Adipose tissue (tissue), 3 donors: ENCODE results near the gene SLC1A6. TPM values are rescaled to one million over a fixed set of nuclear protein-coding genes. Genes with fewer than 3 reads are reported as not detected.
"Not testable (repeated sequence)": the region's sequence is repeated elsewhere in the genome, so short reads cannot be mapped to it uniquely, and the experiment has no call there.

Source experiments
- H3K27ac ChIP-seq: one replicate; pipeline ENCODE4 v1.5.1; 2013; ENCODE audit warnings: low read depth, low read length
- WGBS, 3 donors: extraction: QIAGEN DNeasy Blood & Tissue Kit; methylation state at CpG; one replicate each; pipeline ENCODE4 v1.1.7; 2013; 5-methylcytosine and 5-hydroxymethylcytosine counted together
- polyA plus RNA-seq, 3 donors: library from polyadenylated mRNA; stranded (reverse); fragments of 200-250 nt; gene quantifications; one replicate each; pipeline ENCODE4 v1.2.3, GENCODE V29; 2013
- donor health status: healthy with polysubstance abuse.
- donor health status: Bipolar disorder and iron deficiency.
- donor health status: healthy.

Gene SLC1A6
- not detected for polyA plus RNA-seq

DNA sequence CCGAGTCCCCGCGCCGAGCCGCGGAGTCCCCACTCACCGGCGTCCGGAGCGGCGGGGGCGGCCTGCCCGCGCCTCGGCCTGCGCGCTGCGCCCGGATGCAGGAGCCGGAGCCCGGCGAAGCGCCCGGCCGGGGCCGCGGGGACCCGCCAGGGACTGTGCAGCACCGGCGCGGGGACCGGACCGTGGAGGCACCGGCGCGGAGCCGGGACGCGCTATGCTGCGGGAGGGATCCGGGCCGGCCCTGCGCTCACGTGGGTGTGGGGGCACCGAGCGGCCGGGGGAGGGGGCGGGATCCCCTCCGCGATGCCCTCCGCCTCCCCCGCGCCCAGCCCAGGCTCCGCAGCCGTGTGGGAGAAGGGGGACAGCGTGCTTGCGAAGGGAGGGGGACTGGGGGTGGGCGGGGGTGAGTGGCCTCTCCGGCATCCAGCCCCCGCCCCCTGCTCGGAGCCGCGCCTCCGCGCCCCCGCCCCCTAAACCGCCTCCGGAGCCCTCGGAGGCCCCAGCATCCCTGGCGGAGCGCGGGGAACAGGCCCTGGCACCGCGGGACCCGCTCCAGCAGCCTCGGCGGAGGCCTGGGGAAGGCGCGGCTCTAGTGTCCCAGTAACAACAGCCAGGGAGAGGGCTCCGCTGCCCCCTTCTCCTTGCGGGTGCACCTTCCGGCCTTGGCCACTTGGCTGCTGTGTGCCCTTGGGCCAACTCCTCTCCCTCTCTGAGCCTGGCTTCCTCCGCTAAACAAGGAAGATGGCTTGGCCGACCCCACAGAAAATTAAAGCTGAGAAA lies at the start of gene SLC1A6:
Gene SLC1A6, minus strand, starts transcription at position 389 of the 780 bp plus-strand sequence. CDS start 6,954 bp downstream, outside the sequence.
- WGBS, 3 donors = 0 to 1% (median 1%) methylated on average over 69 to 83 of the region's 84 CpGs
- H3K27ac ChIP-seq = no peak within 1 kb of the TSS

DNA sequence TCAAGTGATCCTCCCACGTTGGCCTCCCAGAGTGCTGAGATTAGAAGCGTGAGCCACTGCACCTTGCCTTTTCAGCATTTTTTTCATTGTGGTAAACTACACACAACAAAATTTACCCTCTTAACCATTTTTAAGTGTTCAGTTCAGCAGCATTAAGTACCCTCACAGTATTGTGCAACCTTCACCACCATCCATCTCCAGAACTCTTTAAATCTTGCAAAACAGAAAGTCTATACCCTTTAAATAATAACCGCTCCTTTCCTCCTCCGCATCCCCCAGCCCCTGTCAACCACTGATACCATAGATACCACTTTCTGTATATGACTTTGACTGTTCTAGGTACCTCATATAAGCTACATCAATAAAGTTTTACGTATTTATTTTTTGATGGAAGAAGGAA lies 48.8 kb upstream of the SLC1A6 start:
- 63 to 76% (median 67%) methylated on average over 5 of the region's 5 CpGs for WGBS, 3 donors
- H3K27ac ChIP-seq = no peak overlapping the region

DNA sequence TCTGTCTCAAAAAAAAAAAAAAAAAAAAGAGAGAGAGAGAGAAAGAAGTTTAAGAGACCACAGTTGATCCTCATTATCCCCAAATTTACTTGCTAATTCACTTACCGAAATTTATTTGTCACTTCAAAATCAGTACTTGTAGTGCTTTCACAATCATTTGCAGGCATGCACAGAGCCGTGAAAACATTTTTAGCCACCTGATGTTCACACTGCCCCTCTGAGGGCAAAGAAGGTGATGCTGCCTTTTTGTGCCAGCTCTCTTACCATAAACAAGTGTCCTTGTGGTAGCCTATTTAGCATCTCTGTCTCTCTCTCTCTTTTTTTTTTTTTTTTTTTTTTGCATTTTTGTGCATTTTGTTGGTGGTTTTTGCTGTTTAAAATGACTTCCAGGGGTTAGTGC lies 45.6 kb upstream of the SLC1A6 start:
- WGBS, 3 donors = 24 to 32% (median 31%) methylated on average over 2 of the region's 2 CpGs
- no peak overlapping the region for H3K27ac ChIP-seq

DNA sequence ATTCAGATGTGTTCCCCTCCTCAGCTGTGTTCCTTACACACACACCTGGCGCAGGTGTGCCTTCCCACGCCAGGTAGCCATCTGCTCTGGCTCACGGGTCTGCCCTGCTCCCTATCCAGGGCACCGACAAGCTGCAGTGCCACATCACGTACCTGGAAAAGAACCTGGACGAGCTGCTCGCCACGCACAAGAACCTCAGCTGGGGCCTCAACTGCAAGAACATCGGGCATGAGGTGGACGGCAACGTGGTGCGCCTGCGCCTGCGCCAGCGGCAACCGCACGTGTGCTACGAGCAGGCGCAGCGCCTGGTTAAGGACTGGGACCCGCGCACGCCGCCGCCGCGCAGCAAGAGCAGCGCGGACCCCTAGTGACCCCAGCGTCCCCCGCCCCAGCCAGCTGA lies 43.1 kb upstream of the SLC1A6 start:
- no peak overlapping the region for H3K27ac ChIP-seq
- WGBS, 3 donors = 13 to 24% (median 22%) methylated on average over 31 of the region's 31 CpGs

DNA sequence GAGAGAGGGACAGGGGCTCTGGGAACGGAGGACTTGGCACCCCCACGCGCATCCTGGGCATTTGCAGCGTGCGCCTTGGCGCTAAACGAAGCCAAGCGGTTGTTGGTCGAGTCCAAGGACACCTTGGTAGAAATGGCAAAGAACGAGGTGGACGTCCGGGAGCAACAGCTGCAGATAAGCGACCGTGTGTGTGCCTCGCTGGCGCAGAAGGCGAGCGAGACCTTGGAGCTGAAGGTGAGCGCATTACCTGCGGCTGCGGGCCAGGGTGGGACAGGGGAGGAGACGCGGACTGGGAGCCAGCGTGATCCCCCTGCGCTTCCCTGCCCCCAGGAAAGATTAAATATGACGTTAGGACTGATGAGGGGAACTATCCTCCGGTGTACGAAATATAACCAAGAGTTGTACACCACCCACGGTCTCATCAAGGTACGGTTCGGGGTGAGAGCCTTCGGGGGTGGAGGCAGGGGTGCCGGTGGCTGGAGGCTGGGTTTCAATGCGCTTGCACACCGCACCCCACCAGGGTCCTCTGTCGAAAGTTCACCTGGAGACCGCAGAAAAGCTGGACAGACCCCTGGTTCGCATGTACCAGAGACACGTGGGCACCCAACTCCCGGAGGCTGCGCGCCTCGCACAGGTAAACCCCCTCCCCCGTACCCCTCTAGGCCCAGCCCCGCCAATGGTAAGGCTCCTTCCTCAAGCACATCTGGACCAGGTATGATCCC lies 41.8 kb upstream of the SLC1A6 start:
- WGBS, 3 donors = 75 to 78% (median 77%) methylated on average over 44 to 45 of the region's 45 CpGs
- H3K27ac ChIP-seq = no peak overlapping the region

DNA sequence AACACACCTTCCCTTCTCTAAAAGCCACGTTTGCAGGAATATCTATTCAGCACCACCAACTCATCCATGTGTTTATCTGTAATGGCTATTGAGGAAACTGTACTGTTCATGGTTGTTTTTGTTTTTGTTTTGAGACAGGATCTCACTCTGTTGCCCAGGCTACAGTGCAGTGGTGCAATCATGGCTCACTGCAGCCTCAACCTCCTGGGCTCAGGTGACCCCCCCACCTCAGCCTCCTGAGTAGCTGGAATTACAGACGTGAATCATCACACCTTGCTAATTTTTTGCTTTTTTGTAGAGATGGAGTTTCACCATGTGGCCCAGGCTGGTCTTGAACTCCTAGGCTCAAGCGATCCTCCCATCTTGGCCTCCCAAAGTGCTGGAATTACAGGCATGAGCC lies 39.2 kb upstream of the SLC1A6 start:
- 63 to 67% (median 64%) methylated on average over 3 of the region's 3 CpGs for WGBS, 3 donors
- H3K27ac ChIP-seq = not testable (repeated sequence)

DNA sequence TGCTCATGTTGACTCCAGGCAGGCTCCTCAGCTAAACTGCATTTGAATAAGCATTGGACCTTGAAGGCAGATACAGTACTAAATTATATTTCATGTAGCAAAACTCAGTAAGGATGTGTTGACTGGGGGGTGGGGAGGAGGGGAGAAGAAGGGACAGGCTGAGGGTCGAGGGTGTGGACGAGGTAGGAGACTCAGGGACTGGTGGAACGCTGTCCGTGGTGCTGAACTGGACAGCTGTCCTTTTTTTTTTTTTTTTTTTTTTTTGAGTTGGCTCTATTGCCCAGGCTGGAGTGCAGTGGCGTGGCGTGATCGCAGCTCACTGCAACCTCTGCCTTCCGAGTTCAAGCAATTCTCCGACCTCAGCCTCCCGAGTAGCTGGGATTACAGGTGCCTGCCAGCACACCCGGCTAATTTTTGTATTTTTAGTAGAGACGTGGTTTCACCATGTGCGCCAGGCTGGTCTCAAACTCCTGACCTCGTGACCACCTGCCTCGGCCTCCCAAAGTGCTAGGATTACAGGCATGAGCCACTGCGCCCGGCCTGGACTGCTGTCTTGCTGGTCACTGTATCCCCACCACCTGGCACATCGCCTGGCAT lies 36.4 kb upstream of the SLC1A6 start:
- 35 to 39% (median 37%) methylated on average over 18 of the region's 18 CpGs for WGBS, 3 donors

DNA sequence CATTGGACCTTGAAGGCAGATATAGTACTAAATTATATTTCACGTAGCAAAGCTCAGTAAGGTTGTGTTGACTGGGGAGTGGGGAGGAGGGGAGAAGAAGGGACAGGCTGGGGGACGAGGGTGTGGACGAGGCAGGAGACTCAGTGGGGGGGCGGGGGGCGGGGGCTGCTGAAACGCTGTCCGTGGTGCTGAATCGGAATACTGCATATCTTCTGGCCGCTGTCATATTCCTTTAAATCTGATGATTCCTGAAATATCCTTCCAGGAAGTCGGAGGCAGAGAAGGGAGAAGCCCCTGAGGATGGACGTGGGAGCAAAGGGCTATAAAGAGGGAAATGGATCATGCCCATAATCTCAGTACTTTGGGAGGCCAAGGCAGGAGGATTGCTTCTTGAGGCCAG lies 34.9 kb upstream of the SLC1A6 start:
- H3K27ac ChIP-seq = no peak overlapping the region
- WGBS, 3 donors = 10 to 16% (median 14%) methylated on average over 9 to 11 of the region's 11 CpGs

More for the DNA sequence above, 36.4 kb upstream of the SLC1A6 start:
- H3K27ac ChIP-seq = no peak overlapping the region

DNA sequence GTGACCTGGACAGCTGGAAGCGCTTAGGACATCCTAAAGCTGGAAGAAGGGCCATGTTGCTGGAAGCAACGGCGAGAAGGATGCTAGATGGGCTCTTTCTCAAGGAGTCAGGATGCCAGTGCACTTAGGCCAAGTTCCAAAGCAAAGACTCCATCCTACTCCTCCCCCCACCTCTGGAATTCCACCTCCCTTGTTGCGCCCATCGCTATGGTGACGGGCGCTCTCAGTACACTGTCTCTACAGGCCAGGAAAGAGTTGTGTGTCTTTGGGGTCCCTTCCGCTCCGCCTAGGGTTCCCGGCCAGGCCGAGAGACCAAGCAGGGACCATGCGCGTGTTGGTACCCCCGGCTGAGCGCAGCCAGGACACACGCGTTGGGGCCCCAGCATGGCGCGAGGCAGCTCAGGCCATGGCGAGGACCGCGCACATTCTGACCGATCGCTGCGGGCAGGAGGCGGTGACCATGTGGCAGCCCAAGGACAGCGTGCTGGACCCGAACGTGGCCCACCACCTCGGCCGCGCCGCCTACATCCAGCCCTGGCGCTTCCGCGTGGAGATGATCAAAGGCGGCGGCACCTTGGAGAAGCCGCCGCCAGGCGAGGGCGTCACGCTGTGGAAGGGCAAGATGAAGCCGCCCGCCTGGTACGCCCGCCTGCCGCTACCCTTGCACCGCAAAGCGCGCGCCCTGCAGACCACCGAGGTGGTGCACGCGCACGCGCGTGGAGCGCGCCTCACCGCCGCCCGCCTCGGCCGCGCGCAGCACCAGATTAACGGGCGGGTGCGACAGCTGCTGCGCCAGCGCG lies 31.0 kb upstream of the SLC1A6 start:
- WGBS, 3 donors = 4 to 15% (median 6%) methylated on average over 56 to 73 of the region's 73 CpGs

DNA sequence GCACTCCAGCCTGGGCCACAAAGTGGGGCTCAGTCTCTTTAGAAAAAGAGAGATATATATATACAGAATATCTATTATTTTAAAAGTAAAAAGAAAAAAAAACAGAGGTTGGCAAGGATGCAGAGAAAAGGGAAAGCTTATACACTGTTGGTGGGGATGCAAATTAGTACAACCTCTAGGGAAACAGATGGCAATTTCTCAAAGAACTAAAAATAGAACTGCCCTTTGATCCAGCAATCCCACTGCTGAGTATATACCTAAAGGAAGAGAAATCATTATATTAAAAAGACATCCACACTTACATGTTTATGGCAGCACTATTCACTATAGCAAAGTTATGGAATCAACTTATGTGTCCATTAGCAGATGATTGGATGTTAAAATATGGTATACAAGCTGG lies 28.6 kb upstream of the SLC1A6 start:
- no peak overlapping the region for H3K27ac ChIP-seq

More for the DNA sequence above, 31.0 kb upstream of the SLC1A6 start:
- no peak overlapping the region for H3K27ac ChIP-seq

DNA sequence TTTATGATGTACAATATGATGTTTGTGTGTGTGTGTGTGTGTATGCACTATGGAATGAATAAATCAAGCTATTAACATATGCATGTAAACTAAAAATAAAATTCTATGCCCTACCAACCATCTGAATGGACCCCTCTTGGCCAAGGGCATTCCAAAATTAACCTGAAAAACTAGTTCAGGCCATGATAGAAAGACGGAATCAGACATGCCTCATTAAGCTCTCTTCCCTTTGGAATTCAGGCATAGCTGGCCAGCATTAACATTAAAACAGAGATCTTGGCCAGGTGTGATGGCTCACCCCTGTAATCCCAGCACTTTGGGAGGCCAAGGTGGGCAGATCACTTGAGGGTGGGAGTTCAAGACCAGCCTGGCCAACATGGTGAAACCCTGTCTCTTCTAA lies 18.3 kb upstream of the SLC1A6 start:
- 77 to 81% (median 77%) methylated on average over 1 of the region's 1 CpG for WGBS, 3 donors
- H3K27ac ChIP-seq = no peak overlapping the region

DNA sequence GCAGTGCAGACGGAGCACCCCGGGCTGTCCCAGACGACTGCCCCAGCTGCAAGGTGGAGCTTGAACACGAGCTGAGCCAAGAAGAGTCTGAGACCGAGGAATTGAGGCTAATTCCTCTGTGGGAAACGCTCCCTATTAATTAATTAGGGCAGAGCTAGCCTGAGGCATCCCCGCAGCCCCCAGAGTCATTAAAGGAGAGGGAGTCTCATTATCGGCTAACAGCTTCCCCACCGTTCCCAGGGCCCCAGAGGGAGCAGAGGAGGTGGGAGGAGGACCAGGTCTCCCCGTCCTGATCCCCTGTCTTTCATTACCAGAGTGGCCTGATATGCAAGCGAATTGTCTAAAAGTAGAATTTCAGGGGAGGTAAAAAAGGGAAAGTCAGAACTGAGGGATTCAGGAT lies 13.1 kb upstream of the SLC1A6 start:
- 55 to 72% (median 66%) methylated on average over 11 of the region's 11 CpGs for WGBS, 3 donors
- no peak overlapping the region for H3K27ac ChIP-seq

DNA sequence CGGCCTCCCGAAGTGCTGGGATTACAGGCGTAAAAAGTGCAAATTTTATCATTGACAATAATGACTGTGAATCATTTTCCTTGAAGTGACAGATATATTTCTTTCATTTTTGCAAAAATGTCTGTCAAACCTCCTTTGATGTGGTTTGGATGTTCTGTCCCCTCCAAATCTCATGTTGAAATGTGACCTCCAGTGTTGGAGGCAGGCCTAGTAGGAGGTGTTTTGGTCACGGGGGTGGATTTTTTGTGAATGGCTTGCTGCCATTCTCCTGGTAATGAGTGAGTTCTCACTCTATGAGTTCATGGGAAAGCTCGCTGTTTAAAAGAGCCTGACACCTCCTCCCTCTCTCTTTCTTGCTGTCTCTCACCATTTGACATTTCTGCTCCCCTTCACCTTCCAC lies 5.5 kb upstream of the SLC1A6 start:
- H3K27ac ChIP-seq = no peak overlapping the region
- WGBS, 3 donors = 72 to 80% (median 73%) methylated on average over 5 of the region's 5 CpGs

DNA sequence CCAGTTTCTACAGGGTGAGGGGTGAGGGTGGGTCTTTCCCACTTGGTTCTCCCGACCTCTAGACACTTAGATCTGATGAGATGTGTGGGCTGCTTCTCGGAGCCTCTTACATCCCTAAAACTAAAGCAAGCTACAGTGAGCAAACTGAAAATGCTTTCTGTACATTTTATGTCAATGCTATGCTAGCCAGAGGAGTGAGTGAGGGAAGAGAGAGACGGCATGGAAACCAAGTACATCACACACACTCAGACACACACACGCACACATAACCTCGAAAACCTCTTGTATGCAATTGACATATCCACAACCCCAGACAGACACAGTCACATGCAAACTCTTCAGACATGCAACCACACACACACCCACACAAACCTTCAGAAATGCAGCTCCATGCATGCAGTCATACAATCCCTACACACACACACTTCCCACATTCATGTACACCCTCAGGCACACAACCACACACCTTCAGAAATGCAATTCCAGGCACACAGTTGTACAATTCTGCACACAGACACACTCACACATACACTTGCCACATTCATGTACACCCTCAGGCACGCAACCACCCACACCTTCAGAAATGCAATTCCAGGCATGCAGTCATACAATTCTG lies 1.4 kb downstream of the SLC1A6 start:
- H3K27ac ChIP-seq = no peak overlapping the region
- 59 to 65% (median 62%) methylated on average over 6 of the region's 6 CpGs for WGBS, 3 donors

DNA sequence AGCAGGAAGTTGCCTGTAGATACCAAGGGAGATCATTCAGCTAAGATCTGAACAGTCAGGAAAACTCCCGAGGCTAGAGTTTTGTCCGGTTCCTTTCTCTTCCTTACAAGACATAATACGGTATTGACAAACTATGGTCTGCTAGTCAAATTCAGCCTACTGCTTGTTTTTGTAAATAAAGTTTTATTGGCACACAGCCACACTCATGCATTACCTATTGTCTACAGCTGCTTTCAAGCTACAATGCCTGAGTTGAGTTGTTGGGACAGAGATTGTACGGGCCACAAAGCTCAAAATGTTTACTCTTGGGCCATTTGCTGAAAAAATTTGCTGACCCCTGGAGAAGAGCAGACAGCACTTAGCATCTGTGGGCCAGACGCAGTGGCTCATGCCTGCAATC lies 2.5 kb downstream of the SLC1A6 start:
- H3K27ac ChIP-seq = no peak overlapping the region
- WGBS, 3 donors = 54 to 76% (median 61%) methylated on average over 5 of the region's 5 CpGs

DNA sequence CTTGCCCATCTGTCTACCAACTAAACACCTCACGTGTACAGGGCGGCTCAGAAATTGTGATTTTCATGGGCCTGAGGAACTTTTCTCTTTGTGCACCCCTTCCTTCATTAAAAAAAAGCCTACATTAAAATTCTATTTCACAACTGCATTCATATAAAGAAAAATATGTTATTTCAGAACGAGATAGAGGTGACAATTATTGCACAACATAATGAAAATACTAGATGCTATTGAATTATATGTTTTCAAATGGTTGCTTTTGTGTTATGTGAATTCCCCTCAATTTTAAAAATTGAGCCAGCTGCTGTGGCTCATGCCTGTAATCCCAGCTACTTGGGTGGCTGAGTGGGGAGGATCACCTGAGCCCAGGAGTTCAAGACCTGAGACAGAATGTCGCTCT lies 5.2 kb downstream of the SLC1A6 start:
- WGBS, 3 donors = 61 to 72% (median 65%) methylated on average over 4 of the region's 4 CpGs
- no peak overlapping the region for H3K27ac ChIP-seq

DNA sequence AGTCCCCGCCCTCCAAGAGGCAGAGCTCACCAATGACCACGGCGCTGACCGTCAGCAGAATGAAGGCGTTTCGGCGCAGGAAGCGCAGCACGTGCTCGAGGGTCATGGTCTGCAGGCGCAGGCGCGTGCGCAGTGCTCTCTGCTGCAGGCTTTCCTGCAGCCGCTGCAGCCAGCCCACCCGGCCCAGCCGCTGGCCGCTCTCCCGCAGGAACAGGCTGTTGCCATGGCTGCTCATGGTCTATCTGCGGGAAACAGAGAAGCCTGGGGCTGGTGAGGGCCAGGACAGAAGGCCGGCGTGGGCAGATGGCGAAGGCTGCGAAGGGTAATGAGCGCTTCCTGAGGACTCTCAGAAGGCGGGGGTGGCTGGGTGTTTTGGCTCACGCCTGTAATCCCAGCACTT lies 7.0 kb downstream of the SLC1A6 start:
- no peak overlapping the region for H3K27ac ChIP-seq
- WGBS, 3 donors = 84 to 88% (median 84%) methylated on average over 27 of the region's 27 CpGs

DNA sequence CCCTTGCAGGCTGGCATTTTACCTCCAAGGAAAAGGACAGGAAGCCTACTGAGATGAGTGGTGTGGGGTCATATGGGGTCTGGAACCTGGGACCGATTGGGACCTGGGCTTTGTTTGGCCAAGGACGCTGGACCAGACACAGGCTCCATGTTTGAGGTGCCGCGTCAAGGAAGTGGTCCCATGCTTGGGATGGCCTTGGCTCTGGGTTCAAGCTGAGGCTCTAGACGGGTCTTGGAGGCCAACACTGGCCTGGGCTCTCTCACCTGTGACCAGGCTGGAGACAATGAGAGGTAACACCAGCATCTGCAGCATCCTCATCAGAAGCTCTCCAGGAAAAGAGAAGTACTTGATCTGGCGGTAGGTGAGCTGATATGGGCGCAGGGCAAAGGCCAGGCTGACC lies 8.2 kb downstream of the SLC1A6 start:
- 69 to 81% (median 73%) methylated on average over 7 of the region's 7 CpGs for WGBS, 3 donors
- no peak overlapping the region for H3K27ac ChIP-seq
